K562 (cell line): ENCODE data around the gene SMCO3. TPM values are rescaled to one million over a fixed set of nuclear protein-coding genes. Genes with fewer than 3 reads are reported as not detected.

Experiments used
- ATAC-seq: fragments of 200-7000 bp; cut with Tn5 transposase; 3 replicates; pipeline ENCODE4 v1.9.1; 2020; ENCODE audit warnings: moderate library complexity
- BruUV-seq: library from RNA; stranded (reverse); fragments of 400-500 nt; replicated peaks from 2 replicates; lab custom pipeline; 2021; lab: Mats Ljungman, UMichigan
- CTCF ChIA-PET: fragments of 300-600 bp; formaldehyde crosslinking; extraction: SDS; loops from one replicate; lab custom pipeline; 2021; ENCODE audit warnings: low intra/inter-chr PET ratio; lab: Yijun Ruan, JAX
- POLR2A ChIA-PET: fragments of 300-600, 350-650 bp; sonication (Branson Sonifier 250); formaldehyde crosslinking; extraction: SDS; loops from one replicate; lab custom pipeline; 2021; ENCODE audit warnings: antibody characterized with exemption, inconsistent platforms; lab: Yijun Ruan, JAX
- DNase-seq, 4 experiments: peaks; one replicate each; pipeline versions ENCODE4 v3.0.0 to v3.0.0-alpha.2; 2011 to 2018; ENCODE audit warnings: low spot score in 3 of 4, mixed read lengths in 3 of 4; ENCODE audit errors: extremely low read depth in 1 of 4
- FAIRE-seq: peaks from 2 replicates; lab custom pipeline; 2011; peaks lifted over from hg19 to GRCh38; lab: Jason Lieb, UNC
- H2AFZ ChIP-seq: 2 replicates; pipeline ENCODE4 v1.6.0; 2011; ENCODE audit warnings: low read depth, low read length, control low read depth, inconsistent platforms
- H3K27ac ChIP-seq: fragments of 200-600 bp; 3 replicates; pipeline ENCODE4 v1.8.0; 2011; ENCODE audit warnings: low read depth, mild to moderate bottlenecking, control low read depth, inconsistent platforms, low read length, moderate library complexity, mixed read lengths; ENCODE audit errors: extremely low read depth
- H3K27me3 ChIP-seq, 2 experiments: fragments of 300-600 bp in 1 of 2; 2 replicates in 1 of 2; 3 replicates in 1 of 2; pipeline versions ENCODE4 v1.6.0 to v1.8.0; 2011; ENCODE audit warnings: inconsistent platforms in 2 of 2, low read length in 2 of 2, mild to moderate bottlenecking in 1 of 2, mixed read lengths in 1 of 2, moderate library complexity in 1 of 2; ENCODE audit not compliant: control insufficient read depth in 2 of 2, insufficient read depth in 2 of 2
- H3K36me3 ChIP-seq: fragments of 300-600 bp; 3 replicates; pipeline ENCODE4 v1.8.0; 2011; ENCODE audit warnings: mild to moderate bottlenecking, low read length, inconsistent platforms; ENCODE audit not compliant: control insufficient read depth, insufficient read depth
- H3K4me1 ChIP-seq, 2 experiments: fragments of 200-600 bp in 1 of 2; replicated peaks in 1 of 2; 2 replicates in 1 of 2; 3 replicates in 1 of 2; pipeline versions ENCODE4 v1.5.1 to v1.8.0; 2011; ENCODE audit warnings: inconsistent platforms in 2 of 2, low read length in 2 of 2, mild to moderate bottlenecking in 1 of 2, mixed read lengths in 1 of 2, moderate library complexity in 1 of 2; ENCODE audit not compliant: control insufficient read depth in 2 of 2, insufficient read depth in 2 of 2
- H3K4me2 ChIP-seq: 2 replicates; pipeline ENCODE4 v1.6.1; 2011; ENCODE audit warnings: low read length, control low read depth, inconsistent platforms, mixed read lengths; ENCODE audit not compliant: insufficient read depth
- H3K4me3 ChIP-seq: fragments of 200-600 bp; sonication (generic), shearing (Covaris generic); 2 replicates; pipeline ENCODE4 v1.5.1; 2016; ENCODE audit warnings: control low read depth, inconsistent platforms
- H3K79me2 ChIP-seq: fragments of 200-600 bp; 3 replicates; pipeline ENCODE4 v1.8.0; 2011; ENCODE audit warnings: low read length, inconsistent platforms; ENCODE audit not compliant: control insufficient read depth, insufficient read depth
- H3K9ac ChIP-seq, 2 experiments: 2 replicates each; pipeline versions ENCODE4 v1.6.0 to v1.6.1; 2011; ENCODE audit warnings: low read depth in 2 of 2, low read length in 2 of 2, control low read depth in 1 of 2, inconsistent platforms in 1 of 2, mild to moderate bottlenecking in 1 of 2, mixed read lengths in 1 of 2; ENCODE audit not compliant: insufficient read depth in 1 of 2
- H3K9me1 ChIP-seq: one replicate; pipeline ENCODE4 v1.6.0; 2011; ENCODE audit warnings: inconsistent platforms, mild to moderate bottlenecking, low read length, moderate library complexity; ENCODE audit not compliant: control insufficient read depth, insufficient read depth
- H3K9me3 ChIP-seq: replicated peaks from 2 replicates; pipeline ENCODE4 v1.5.1; 2011; ENCODE audit warnings: low read depth, low read length, inconsistent platforms; ENCODE audit not compliant: control insufficient read depth, insufficient read depth
- H4K20me1 ChIP-seq: replicated peaks from 2 replicates; pipeline ENCODE4 v1.6.1; 2011; ENCODE audit warnings: low read length, inconsistent platforms, mixed read lengths; ENCODE audit not compliant: control insufficient read depth, insufficient read depth
- CREB5 ChIP-seq: fragments of 250-450 bp; sonication (Bioruptor Pico); IDR thresholded peaks from 2 replicates; pipeline ENCODE4 v1.5.0; 2020; ENCODE audit warnings: mild to moderate bottlenecking
- CREM ChIP-seq: IDR thresholded peaks from 2 replicates; pipeline ENCODE4 v1.6.1; 2014; ENCODE audit warnings: antibody characterized with exemption, low read depth
- GABPB1 ChIP-seq: sonication (generic); formaldehyde crosslinking; IDR thresholded peaks from 2 replicates; pipeline ENCODE4 v1.8.0; 2022; ENCODE audit warnings: mild to moderate bottlenecking, missing genetic modification reagents
- HNRNPK ChIP-seq: fragments of 200-400 bp; formaldehyde crosslinking; IDR thresholded peaks from one replicate; pipeline ENCODE4 v1.6.1; 2018; ENCODE audit warnings: mild to moderate bottlenecking, low read depth, low read length; ENCODE audit not compliant: poor library complexity, severe bottlenecking
- PRPF4 ChIP-seq: fragments of 200-400 bp; formaldehyde crosslinking; IDR thresholded peaks from one replicate; pipeline ENCODE4 v1.6.1; 2017; ENCODE audit warnings: low read length, low read depth, mild to moderate bottlenecking; ENCODE audit not compliant: insufficient read depth, poor library complexity, severe bottlenecking
- WGBS: fragments of 100-300 bp; shearing (Covaris generic); methylation state at CpG from one replicate; pipeline ENCODE4 v1.1.6; 2016; ENCODE audit warnings: low coverage, mixed read lengths; ENCODE audit not compliant: insufficient coverage; ENCODE audit errors: missing lambda C conversion rate; 5-methylcytosine and 5-hydroxymethylcytosine counted together
- in situ Hi-C: fragments of 300-500 bp; cut with MboI; formaldehyde crosslinking; loops from 4 replicates; pipeline ENCODE4 v1.15.0; 2018; ENCODE audit warnings: inconsistent platforms, mixed read lengths
- intact Hi-C: fragments of 100-400 bp; cut with micrococcal nuclease; formaldehyde crosslinking; loops from 2 replicates; pipeline ENCODE4 v1.14.2; 2022
- polyA plus RNA-seq, 8 experiments: library from polyadenylated mRNA; depleted of rRNA in 4 of 8; stranded (reverse) in 5 of 8; unstranded in 3 of 8; fragments of >200 nt; fragmentation: Nextera tagmentation in 2 of 8; fragmentation: Illumina TruSeq in 1 of 8; extraction: Ambion mirVana in 2 of 8; extraction: Trizol in 1 of 8; gene quantifications; 2 replicates each; pipeline versions ENCODE4 v1.2.1 to v1.2.3, GENCODE V29; 2011 to 2014; ENCODE audit warnings: inconsistent platforms in 1 of 8, missing spikeins in 1 of 8
- total RNA-seq, 7 experiments: library from RNA; depleted of rRNA in 6 of 7; stranded (reverse); fragments of >200 nt in 6 of 7; fragmentation: Illumina TruSeq in 2 of 7; extraction: Trizol in 2 of 7; gene quantifications; 2 replicates each; pipeline versions ENCODE4 v1.2.1 to v1.2.3, GENCODE V29; 2011 to 2021; ENCODE audit warnings: low replicate concordance in 1 of 7

Gene SMCO3
- total and polyA plus RNA-seq, 9 of the 15 experiments (the other 6 are each of a cell fraction or from before 2014, with no cell fraction given), result 0.10 to 0.14 TPM; not detected in 7

GRCh38 chr12:14784471-14784870 lies 29.5 kb downstream of the SMCO3 start:
- POLR2A ChIA-PET, result interaction anchor here (1.1 to 1.8 kb wide), 2 partner anchors 8 to 119 kb away, joined by 3 to 5 read pairs; no protein-coding TSS in a partner anchor
- ATAC-seq, result no peak
- Histone ChIP-seq H3K36me3 (peaks cover 36% of the 10 kb centered on the region; the same call in 2 of the 3 replicates), H3K4me2 (no peak overlapping the region), H3K9me1 (no peaks in the 10 kb centered on the region), H3K27ac (no peak overlapping the region), H3K9me3 (no peaks in the 10 kb centered on the region), H3K79me2 (no peaks in the 10 kb centered on the region), H4K20me1 (no peaks in the 10 kb centered on the region), H3K9ac (no peak overlapping the region), H3K4me1 (no peaks in the 10 kb centered on the region), H3K27me3 (no peaks in the 10 kb centered on the region), H2AFZ (no peak overlapping the region), H3K4me3 (no peak overlapping the region)
- FAIRE-seq, result no peak
- no CpG with 5 or more reads among the region's 2 CpGs for WGBS
- intact Hi-C loops (no loop called here), in situ Hi-C loops (no loop called here)
- TF ChIP-seq PRPF4 (no peak), GABPB1 (no peak), HNRNPK (no peak), CREB5 (CRISPR knock-in tag) (no peak), CREM (no peak)
- DNase-seq, result no peak
- BruUV-seq, result no TSS peak
- CTCF ChIA-PET, result interaction anchor here (0.6 kb wide), 1 partner anchor 40 kb away, joined by 3 read pairs; no protein-coding TSS in a partner anchor
